ENCODE results near the gene FBP1. TPM values are rescaled to one million over a fixed set of nuclear protein-coding genes. Genes with fewer than 3 reads are reported as not detected.
A peak's percentile ranks its signal among the peaks of the same experiment; 100 is the strongest.

Gene FBP1
- total and polyA plus RNA-seq, 2 experiments from 2014 or later: 1.3 to 2.9 TPM

DNA sequence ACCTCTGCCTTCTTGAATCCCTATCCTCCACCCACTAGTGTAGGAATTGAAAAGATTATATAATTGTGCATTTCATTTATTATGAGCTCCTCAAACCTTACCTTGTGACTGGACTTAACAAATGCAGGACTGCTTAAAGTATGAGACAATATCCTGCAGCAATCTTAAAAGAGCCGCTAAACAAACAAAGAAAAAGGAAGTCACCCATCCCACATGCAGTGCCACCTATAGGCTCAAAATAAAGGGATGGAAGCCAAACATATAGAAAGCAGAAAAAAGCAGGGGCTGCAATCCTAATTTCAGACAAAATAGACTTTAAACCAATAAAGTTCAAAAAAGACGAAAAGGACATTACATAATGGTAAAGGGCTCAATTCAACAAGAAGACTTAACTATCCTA lies 75.8 kb downstream of the FBP1 start:
- Histone ChIP-seq H3K4me1 (ENCODE audit: low read depth) (no peaks in the 10 kb centered on the region), H3K36me3 (peaks cover 13% of the 10 kb centered on the region), H3K9me3 (ENCODE audit: low read depth) (no peaks in the 10 kb centered on the region), H3K27me3 (no peaks in the 10 kb centered on the region), H3K4me3 (no peak overlapping the region), H3K27ac (no peak overlapping the region)
- DNase-seq (ENCODE audit: low read depth in 1 of 2, low spot score in 1 of 2): no peak
- TF ChIP-seq, protein P1, sequence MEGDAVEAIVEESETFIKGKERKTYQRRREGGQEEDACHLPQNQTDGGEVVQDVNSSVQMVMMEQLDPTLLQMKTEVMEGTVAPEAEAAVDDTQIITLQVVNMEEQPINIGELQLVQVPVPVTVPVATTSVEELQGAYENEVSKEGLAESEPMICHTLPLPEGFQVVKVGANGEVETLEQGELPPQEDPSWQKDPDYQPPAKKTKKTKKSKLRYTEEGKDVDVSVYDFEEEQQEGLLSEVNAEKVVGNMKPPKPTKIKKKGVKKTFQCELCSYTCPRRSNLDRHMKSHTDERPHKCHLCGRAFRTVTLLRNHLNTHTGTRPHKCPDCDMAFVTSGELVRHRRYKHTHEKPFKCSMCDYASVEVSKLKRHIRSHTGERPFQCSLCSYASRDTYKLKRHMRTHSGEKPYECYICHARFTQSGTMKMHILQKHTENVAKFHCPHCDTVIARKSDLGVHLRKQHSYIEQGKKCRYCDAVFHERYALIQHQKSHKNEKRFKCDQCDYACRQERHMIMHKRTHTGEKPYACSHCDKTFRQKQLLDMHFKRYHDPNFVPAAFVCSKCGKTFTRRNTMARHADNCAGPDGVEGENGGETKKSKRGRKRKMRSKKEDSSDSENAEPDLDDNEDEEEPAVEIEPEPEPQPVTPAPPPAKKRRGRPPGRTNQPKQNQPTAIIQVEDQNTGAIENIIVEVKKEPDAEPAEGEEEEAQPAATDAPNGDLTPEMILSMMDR (IDR thresholded peaks at IDR 0.05; ENCODE audit: low read depth, low read length): no peak

GRCh38 chr9:94560237-94560636 lies 79.1 kb downstream of the FBP1 start:
- H3K4me3 ChIP-seq: no peak overlapping the region
- DNase-seq (ENCODE audit: low read depth in 1 of 2, low spot score in 1 of 2): no peak
- H3K4me1 ChIP-seq (ENCODE audit: low read depth): no peaks in the 10 kb centered on the region
- no peaks in the 10 kb centered on the region for H3K9me3 ChIP-seq (ENCODE audit: low read depth)
- H3K27me3 ChIP-seq: no peaks in the 10 kb centered on the region
- H3K36me3 ChIP-seq: peaks cover 13% of the 10 kb centered on the region
- H3K27ac ChIP-seq: no peak overlapping the region
- TF ChIP-seq, protein P1 (IDR thresholded peaks at IDR 0.05; ENCODE audit: low read depth, low read length): no peak

- TF ChIP-seq, protein P1 (IDR thresholded peaks at IDR 0.05; ENCODE audit: low read depth, low read length): no peak
- no peaks in the 10 kb centered on the region for H3K27me3 ChIP-seq
- H3K4me1 ChIP-seq (ENCODE audit: low read depth): no peaks in the 10 kb centered on the region
- H3K36me3 ChIP-seq: peaks cover 11% of the 10 kb centered on the region
- H3K27ac ChIP-seq: no peak overlapping the region
- no peak for DNase-seq (ENCODE audit: low read depth in 1 of 2, low spot score in 1 of 2)
- no peaks in the 10 kb centered on the region for H3K9me3 ChIP-seq (ENCODE audit: low read depth)
- H3K4me3 ChIP-seq: no peak overlapping the region
Measured at GRCh38 chr9:94557376-94557775, 81.9 kb downstream of the FBP1 start.

GRCh38 chr9:94554439-94555331 lies 84.6 kb downstream of the FBP1 start, which contains the start of gene PCAT7:
Gene PCAT7 (plus strand): TSS chr9:94555083.
- Histone ChIP-seq H3K4me3 (peak within 1 kb of the TSS; percentile 88), H3K27ac (peak within 1 kb of the TSS; percentile 97), H3K4me1 (ENCODE audit: low read depth) (no peaks in the 10 kb centered on the region), H3K9me3 (ENCODE audit: low read depth) (no peaks in the 10 kb centered on the region), H3K27me3 (no peaks in the 10 kb centered on the region), H3K36me3 (peaks cover 7% of the 10 kb centered on the region)
- peak; percentile 43 to 90 for DNase-seq (ENCODE audit: low read depth in 1 of 2, low spot score in 1 of 2)
- TF ChIP-seq, protein P1 (IDR thresholded peaks at IDR 0.05; ENCODE audit: low read depth, low read length): peak; percentile 30

DNA sequence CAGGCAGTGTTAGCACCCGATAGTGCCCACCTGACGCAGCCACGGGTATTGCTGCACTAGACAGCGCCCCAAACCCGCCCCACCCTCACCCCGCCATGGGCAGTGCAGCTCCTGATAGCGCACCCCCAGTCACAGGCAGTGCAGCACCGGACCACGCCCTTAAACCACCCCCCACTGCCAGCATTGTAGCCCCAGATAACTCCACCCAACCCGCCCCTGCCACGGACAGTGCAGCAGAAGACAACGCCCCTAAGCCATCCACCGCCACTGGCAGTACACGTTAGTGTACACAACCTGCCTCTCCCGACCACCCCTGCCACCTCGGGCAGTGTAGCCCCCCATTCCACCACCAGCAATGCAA lies 85.3 kb downstream of the FBP1 start:
- Histone ChIP-seq H3K4me1 (ENCODE audit: low read depth) (no peaks in the 10 kb centered on the region), H3K36me3 (peaks cover 4% of the 10 kb centered on the region), H3K27ac (peak overlapping the region; percentile 97), H3K27me3 (no peaks in the 10 kb centered on the region), H3K9me3 (ENCODE audit: low read depth) (no peaks in the 10 kb centered on the region), H3K4me3 (peak overlapping the region; percentile 88)
- DNase-seq (ENCODE audit: low read depth in 1 of 2, low spot score in 1 of 2): no peak
- TF ChIP-seq, protein P1 (IDR thresholded peaks at IDR 0.05; ENCODE audit: low read depth, low read length): no peak

Other genes starting within 250 kb of the FBP1 start
- gene PCAT7, start 84.4 kb downstream of the FBP1 start, total RNA-seq: 11.5 and 24.4 TPM in 2 replicates
- gene PCAT7, start 84.4 kb downstream of the FBP1 start, polyA plus RNA-seq: 10.6 and 25.3 TPM in 2 replicates
- gene FBP2, start 45.7 kb downstream of the FBP1 start, total RNA-seq: not detected in 2 replicates
- gene FBP2, start 45.7 kb downstream of the FBP1 start, polyA plus RNA-seq: 0.32 TPM in 2 replicates
- gene AOPEP, start 87.2 kb upstream of the FBP1 start, total RNA-seq: 67.7 and 88.7 TPM in 2 replicates
- 46.8 and 55.9 TPM in 2 replicates for gene AOPEP, start 87.2 kb upstream of the FBP1 start, polyA plus RNA-seq